SHP77 (cell line): Measurements from ENCODE around the gene ESYT3.
A peak's percentile ranks its signal among the peaks of the same experiment; 100 is the strongest.
"Not testable (repeated sequence)": the region's sequence is repeated elsewhere in the genome, so short reads cannot be mapped to it uniquely, and the experiment has no call there.

Experiments used
- DNase-seq, 2 experiments: peaks; one replicate each; lab custom pipeline; 2025; lab: John Stamatoyannopoulos, UW

ESYT3 gene

DNA sequence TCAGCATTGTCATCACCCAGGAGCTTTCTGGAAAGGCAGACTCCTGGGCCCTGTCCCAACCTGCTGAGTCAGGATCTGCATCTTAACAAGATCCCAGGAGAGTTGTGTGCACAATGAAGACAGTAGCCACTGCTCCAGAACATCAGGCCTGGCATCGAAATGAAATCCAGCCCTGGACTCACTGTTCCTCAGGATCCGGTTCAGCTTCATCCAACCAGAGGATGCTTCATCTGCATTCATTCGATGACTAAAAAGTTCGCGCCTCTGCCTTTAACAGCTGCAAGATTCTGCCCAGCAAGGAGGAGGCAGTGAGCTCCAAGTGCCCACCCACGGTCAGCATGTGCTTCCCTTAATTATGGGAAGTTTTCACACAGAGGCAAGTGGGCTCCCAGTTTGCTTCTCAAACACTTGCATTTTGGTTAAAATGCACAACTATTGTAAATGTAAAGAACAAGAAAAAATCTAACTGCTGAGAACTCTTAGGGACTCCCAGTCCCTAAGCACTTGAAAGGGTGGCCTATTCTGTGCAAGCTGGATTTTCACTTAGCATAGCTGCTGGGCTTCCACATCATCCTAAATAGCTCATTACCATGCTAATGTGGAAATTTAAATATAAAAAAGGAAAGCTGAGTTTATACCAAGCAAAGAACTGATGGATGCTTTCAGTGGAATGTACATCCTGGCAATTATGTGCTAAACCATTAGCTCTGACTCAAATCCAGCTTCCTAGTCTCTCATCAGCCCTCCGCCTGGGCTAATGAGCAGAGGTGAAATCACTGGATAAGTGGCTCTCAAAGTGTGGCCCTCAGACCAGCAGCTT lies 25.5 kb upstream of the ESYT3 start:
- no peak for DNase-seq

- DNase-seq = no peak
Measured at GRCh38 chr3:138412821-138413551, 21.4 kb upstream of the ESYT3 start.

GRCh38 chr3:138416236-138416635 lies 18.2 kb upstream of the ESYT3 start:
- not testable (repeated sequence) for DNase-seq

GRCh38 chr3:138417559-138417982 lies 16.8 kb upstream of the ESYT3 start:
- DNase-seq = peak; percentile 86 to 87

DNA sequence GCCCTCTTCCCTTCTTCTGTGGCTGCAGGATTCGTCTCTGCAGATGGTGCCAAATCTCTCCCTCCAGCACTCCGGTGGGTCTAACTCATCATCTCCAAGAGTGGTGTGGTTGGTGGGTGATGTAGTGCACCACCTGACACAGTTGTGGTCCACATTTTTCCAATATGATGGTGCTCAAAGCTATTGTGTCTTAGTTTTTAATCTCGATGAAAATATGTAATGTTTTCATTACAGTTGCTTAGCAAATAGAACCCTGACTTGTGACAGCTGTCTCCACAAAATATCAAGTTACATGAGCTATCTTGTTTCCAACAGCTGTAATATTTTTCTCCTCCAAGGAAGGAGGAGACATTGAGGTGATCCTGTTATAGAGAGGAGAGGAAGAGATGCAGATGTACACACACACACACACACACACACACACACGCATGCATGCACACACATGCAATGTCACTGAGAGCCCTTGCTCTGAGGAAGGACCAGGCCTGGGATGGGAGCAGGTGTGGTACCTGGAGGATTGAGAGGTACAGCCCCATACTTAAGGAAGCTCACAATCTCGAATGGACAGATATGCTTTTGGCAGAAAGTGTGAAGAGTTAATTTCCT lies 15.7 kb upstream of the ESYT3 start:
- peak; percentile 50 to 63 for DNase-seq

- no peak for DNase-seq
Measured at GRCh38 chr3:138423316-138423715, 11.1 kb upstream of the ESYT3 start.

DNA sequence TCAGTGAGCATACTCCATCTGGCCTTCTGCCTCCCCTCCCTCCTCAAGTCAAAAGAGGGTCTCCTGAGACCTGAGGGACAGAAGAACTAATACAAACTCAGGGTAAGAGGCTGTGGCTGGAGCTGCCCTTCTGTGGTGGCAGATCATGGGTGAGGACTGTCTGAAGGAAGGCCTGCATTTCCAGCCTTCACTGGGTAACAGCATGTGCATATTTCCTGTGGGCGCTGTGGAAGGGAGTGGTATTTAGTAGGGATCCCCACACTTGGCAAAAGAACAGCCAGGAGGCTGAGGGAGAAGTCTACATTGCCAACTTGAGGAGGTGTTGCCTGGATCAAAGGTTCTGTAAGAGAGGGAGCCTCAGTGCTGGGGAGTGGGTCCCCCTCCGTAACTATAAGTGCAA lies 10.1 kb upstream of the ESYT3 start:
- no peak for DNase-seq

GRCh38 chr3:138426211-138426610 lies 8.2 kb upstream of the ESYT3 start:
- DNase-seq = peak; percentile 13 to 20

DNA sequence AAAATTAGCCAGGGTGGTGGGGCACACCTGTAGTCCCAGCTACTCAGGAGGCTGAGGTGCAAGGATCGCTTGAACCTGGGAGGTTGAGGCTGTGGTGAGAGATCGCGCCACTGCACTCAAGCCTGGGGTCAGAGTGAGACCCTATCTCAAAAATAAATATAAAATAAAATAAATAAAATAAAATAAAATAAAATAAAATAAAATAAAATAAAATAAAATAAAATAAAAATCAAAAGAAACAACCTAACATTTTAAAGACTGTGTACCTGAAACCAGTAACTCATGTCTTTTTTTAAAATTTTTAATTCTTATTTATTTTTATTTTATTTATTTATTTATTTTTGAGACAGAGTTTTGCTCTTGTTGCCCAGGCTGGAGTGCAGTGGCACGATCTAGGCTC lies 7.7 kb upstream of the ESYT3 start:
- not testable (repeated sequence) for DNase-seq

DNA sequence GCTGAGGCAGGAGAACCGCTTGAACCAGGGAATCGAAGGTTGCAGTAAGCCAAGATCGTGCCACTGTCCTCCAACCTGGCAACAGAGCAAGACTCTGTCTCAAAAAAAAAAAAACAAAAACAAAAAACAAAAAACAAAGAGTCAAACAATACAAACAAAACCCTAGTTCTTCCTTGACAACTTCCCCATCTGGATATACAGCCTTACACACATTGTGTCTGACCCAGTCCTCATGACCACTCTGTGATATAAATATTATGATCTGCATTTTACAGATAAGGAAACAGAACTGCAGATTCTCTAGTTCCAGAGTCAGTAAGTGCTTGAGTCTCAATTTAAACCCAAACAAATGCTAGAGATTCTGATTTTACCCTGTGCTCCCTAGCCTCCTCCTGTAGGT lies 4.8 kb upstream of the ESYT3 start:
- DNase-seq = no peak

DNA sequence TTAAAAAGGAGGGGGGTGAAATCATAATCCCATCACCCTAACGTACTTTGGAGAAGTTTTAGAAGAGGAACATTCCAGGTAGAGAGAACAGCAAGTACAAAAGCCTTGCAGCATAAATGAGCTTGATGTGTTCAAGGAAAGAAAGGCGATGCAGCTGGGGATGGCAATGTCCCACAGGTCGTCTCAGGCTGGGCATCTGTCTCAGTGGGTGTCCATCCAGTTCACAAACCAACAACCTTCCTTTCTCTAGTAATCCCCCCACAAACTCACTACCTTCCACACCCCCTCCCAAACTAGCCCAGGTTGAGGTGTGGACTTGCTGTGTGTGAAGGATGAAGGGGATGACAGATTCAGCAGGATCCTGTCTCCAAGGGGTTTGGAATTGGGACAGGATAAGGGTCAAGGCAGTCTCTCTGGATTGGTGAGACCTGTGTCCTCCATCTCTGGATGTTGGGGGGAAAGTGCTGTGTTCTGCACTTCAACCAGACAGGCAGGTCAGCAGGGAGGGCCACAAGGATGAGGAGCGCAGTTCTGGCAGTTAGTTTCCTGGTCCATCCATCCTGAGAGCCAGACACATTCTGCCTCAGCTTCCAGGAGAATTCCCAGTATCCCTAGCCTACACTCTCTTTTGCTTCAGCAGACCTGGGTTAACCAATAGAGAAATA lies 1.7 kb upstream of the ESYT3 start:
- no peak for DNase-seq

DNA sequence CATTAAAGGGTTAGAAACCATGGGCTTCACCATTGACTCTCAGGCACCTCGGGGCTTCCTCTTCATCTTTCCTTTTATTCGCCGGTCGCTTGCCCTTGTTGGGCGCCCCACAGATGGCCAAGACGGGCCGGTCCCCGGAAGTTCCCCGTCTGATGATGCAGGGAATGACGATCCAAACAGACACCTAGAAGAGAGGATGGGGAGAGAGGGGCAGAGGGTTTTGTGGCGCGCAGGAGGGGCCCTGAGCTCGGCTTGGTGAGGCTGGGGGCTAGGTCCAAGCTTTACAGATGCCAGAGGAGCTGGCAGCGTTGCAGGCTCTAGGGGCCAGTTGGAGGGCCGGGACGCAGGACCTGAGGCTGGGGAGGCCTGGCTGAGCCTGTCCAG lies 532 bp upstream of the ESYT3 start:
- DNase-seq = no peak

- no peak for DNase-seq
Measured at GRCh38 chr3:138434875-138435772, 708 bp downstream of the ESYT3 start.

- no peak for DNase-seq
Measured at GRCh38 chr3:138435840-138436239, 1.4 kb downstream of the ESYT3 start.

DNA sequence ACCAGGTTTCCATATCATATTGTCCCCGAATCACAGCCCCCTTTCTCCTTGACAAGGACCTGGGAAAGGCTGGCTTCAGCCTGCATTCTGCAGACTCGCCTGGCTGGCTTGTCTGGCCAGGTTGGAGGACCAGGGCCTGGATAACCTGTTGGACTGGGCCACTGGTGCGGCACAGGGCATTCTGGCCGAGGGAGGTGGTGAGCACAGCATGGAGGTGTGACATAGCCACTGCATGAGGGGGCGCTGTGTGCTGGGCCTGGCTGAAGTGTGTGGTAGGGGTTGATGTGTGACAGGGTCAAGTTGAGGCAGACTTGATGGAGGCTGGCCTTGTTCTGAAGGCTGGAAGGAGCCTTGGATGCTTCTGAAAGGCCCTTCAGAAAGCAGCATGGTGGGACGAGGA lies 2.9 kb downstream of the ESYT3 start:
- DNase-seq = no peak

DNA sequence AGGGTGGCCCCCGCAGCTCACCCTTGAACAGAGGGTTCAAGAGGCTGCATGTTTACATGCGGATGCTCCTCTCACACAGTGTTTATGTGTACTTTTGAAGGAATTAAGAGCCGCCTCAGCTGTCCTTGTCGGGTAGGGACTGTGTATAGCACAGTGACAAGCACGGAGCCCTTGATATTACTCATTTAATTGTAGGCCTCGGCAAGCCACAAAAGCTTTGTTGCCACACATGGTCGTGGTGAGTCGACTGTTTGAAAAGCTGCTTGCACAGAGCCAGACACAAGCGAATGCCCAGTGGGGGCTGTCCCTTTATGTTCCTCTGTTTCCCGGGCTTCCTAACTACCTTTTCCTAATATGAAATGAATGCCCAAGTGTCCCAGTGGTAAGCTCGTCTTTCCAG lies 4.5 kb downstream of the ESYT3 start:
- DNase-seq = no peak

- no peak for DNase-seq
Measured at GRCh38 chr3:138439646-138440045, 5.2 kb downstream of the ESYT3 start.

DNA sequence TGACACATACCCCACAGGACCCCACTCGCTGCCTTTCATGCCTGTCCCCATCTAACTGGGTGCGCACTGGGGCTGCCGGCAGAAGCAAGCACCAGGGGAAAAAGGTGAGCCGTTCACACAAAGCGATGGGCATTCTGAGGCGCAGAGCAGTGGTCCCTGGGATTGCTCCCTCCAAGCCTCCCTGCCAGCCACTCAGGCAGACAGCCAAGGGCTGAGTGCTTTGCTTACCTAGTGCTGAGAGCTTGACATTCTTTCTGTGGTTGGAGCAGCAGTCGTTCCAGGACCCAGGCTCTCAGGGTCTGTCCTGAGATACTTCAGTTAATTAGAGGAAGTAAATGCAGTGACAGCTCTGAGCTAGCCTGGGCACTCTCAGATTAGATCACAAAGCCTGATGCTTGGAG lies 5.7 kb downstream of the ESYT3 start:
- no peak for DNase-seq

GRCh38 chr3:138440596-138440995 lies 6.2 kb downstream of the ESYT3 start:
- no peak for DNase-seq

DNA sequence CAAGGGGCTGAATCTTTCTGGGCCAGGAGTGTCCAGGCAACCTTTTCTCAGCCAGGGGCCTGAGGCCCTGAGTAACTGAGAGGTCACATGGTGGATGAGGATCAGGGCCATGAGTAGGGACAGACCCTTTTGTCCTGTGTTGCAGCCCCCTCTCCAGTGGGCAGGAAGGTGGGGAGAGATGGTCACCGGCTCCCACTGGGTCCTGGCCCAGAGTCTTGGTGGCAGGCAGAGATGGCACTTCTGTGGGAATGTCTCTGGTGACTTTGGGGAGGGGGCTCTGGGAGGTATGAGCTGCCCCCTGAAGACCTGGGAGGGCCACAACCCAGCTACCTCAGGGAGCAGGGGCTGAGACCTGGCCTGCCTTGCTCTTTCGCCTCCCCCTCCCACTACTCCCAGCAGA lies 6.8 kb downstream of the ESYT3 start:
- DNase-seq = no peak

DNA sequence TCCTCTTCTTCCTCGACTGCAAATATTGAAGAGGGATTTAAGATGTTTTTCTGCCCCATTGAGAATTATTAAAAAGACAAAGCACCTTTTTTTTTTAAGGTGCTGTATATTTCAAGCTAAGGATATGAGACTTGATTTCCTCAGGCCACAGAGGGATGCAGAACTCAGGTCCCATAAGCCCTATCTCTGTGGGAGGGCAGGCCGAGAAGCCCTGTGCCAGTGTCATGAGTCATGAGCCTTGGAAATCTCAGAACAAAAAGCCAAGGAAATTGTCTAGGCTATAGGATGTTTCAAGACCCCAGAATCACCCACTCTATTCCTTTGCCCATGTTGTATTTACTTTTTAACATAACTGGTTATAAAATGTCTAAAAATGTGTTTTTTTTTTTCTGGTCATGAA lies 7.3 kb downstream of the ESYT3 start:
- no peak for DNase-seq

DNA sequence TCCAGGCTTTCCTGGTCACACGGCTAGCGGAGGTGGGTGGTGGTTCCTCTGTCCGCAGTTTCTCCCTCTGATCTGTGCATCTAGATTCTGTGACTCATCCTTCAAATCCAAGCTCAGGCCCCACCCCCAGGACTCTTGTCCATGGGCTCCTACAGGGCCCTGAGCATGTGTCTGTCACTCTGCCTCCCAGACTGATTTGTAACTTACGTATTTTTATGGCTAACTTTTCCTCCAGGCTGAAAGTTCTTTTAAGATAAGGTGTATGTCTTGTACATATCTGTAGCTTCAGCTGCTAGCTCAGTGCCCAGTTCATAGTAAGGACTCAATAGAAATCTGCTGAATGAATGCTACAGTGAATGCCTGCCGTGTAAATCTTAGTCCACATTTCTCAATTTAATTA lies 8.0 kb downstream of the ESYT3 start:
- no peak for DNase-seq
